Measurements from ENCODE around the gene NCS1. TPM values are rescaled to one million over a fixed set of nuclear protein-coding genes. Genes with fewer than 3 reads are reported as not detected.

NCS1 gene
- total and polyA plus RNA-seq, 9 of the 15 experiments (the other 6 are each of a cell fraction or from before 2014, with no cell fraction given), result 0.28 to 27.0 (median 9.6) TPM

DNA sequence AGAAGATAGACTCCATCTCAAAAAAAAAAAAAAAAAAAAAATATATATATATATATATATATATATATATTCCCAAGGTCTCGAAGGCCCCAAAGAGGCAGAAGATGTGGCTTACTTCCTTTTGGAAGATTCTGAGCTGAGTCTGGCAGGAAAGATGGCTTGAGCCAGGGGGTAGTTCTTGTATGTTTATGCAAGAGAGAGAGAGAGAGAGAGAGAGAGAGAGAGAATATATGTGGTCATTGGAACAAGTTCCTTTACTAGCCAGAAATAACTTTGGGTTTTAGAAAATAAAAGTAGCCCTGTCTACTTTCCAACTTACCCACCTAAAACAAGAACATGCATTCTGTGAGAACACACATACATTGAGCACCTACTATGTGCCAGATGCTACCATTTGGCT lies 17.6 kb downstream of the NCS1 start:
- peaks cover 17 to 87% of the 10 kb centered on the region in 2 experiments; a peak in 4 of 5 replicates for H3K4me1 ChIP-seq (replicated peaks in 1 of 2; ENCODE audit: control insufficient read depth in 2 of 2, insufficient read depth in 2 of 2, low read length in 2 of 2)
- H3K36me3 ChIP-seq (ENCODE audit: control insufficient read depth, insufficient read depth, low read length), result no peaks in the 10 kb centered on the region
- no peak overlapping the region for H2AFZ ChIP-seq (ENCODE audit: low read depth, low read length)
- TF ChIP-seq ZKSCAN1 (IDR thresholded peaks at IDR 0.05; ENCODE audit: low read depth, low read length), result peak; percentile 84
- TF ChIP-seq BCOR (IDR thresholded peaks at IDR 0.05), result no peak
- no TSS peak for BruUV-seq (replicated peaks)
- DNase-seq (ENCODE audit: extremely low read depth in 1 of 4, low spot score in 3 of 4) (no peak), ATAC-seq (no peak), FAIRE-seq (no peak)
- ChIA-PET CTCF (ENCODE audit: low intra/inter-chr PET ratio) (no interaction called here), POLR2A (no interaction called here)
- in situ Hi-C loops (cut with MboI) (no loop called here), intact Hi-C loops (cut with micrococcal nuclease) (no loop called here)
- H3K79me2 ChIP-seq (ENCODE audit: control insufficient read depth, insufficient read depth, low read length), result peaks cover 33% of the 10 kb centered on the region
- no peaks in the 10 kb centered on the region for H3K27me3 ChIP-seq (ENCODE audit: control insufficient read depth in 2 of 2, insufficient read depth in 2 of 2, low read length in 2 of 2)
- no peaks in the 10 kb centered on the region for H3K9me1 ChIP-seq (ENCODE audit: control insufficient read depth, insufficient read depth, low read length)
- H3K9ac ChIP-seq (ENCODE audit: insufficient read depth in 1 of 2, low read depth in 2 of 2, low read length in 2 of 2), result no peak overlapping the region
- H3K4me3 ChIP-seq, result no peak overlapping the region
- H3K27ac ChIP-seq (ENCODE audit: extremely low read depth, low read depth, low read length), result no peak overlapping the region
- no CpG with 5 or more reads among the region's 1 CpG for WGBS (ENCODE audit: insufficient coverage, low coverage, missing lambda C conversion rate)
- H3K9me3 ChIP-seq (replicated peaks; ENCODE audit: control insufficient read depth, insufficient read depth, low read depth, low read length), result no peaks in the 10 kb centered on the region
- H4K20me1 ChIP-seq (replicated peaks; ENCODE audit: control insufficient read depth, insufficient read depth, low read length), result peaks cover 9% of the 10 kb centered on the region
- H3K4me2 ChIP-seq (ENCODE audit: insufficient read depth, low read length), result no peak overlapping the region

GRCh38 chr9:130191068-130191748 lies 19.0 kb downstream of the NCS1 start:
- DNase-seq (ENCODE audit: extremely low read depth in 1 of 4, low spot score in 3 of 4) (no peak), ATAC-seq (no peak), FAIRE-seq (no peak)
- Histone ChIP-seq H3K9me3 (replicated peaks; ENCODE audit: control insufficient read depth, insufficient read depth, low read depth, low read length) (no peaks in the 10 kb centered on the region), H3K79me2 (ENCODE audit: control insufficient read depth, insufficient read depth, low read length) (peaks cover 24% of the 10 kb centered on the region), H3K36me3 (ENCODE audit: control insufficient read depth, insufficient read depth, low read length) (no peaks in the 10 kb centered on the region), H3K9ac (ENCODE audit: insufficient read depth in 1 of 2, low read depth in 2 of 2, low read length in 2 of 2) (peak overlapping the region in 1 of 2 experiments; percentile 71; a peak in 2 of 4 replicates), H3K9me1 (ENCODE audit: control insufficient read depth, insufficient read depth, low read length) (no peaks in the 10 kb centered on the region), H4K20me1 (replicated peaks; ENCODE audit: control insufficient read depth, insufficient read depth, low read length) (peaks cover 16% of the 10 kb centered on the region), H3K27ac (ENCODE audit: extremely low read depth, low read depth, low read length) (no peak overlapping the region), H3K4me3 (no peak overlapping the region), H3K27me3 (ENCODE audit: control insufficient read depth in 2 of 2, insufficient read depth in 2 of 2, low read length in 2 of 2) (no peaks in the 10 kb centered on the region), H3K4me2 (ENCODE audit: insufficient read depth, low read length) (no peak overlapping the region), H2AFZ (ENCODE audit: low read depth, low read length) (no peak overlapping the region), H3K4me1 (replicated peaks in 1 of 2; ENCODE audit: control insufficient read depth in 2 of 2, insufficient read depth in 2 of 2, low read length in 2 of 2) (peaks cover 22 to 81% of the 10 kb centered on the region in 2 experiments; a peak in 4 of 5 replicates)
- 82% methylated on average over 23 of the region's 26 CpGs for whole genome bisulfite sequencing (ENCODE audit: insufficient coverage, low coverage, missing lambda C conversion rate)
- in situ Hi-C loops (cut with MboI) (no loop called here), intact Hi-C loops (cut with micrococcal nuclease) (no loop called here)
- no TSS peak for BruUV-seq (replicated peaks)
- CTCF ChIA-PET (ENCODE audit: low intra/inter-chr PET ratio), result no interaction called here
- POLR2A ChIA-PET, result no interaction called here
- TF ChIP-seq TCF3 (CRISPR knock-in tag; IDR thresholded peaks at IDR 0.05), result no peak
- TF ChIP-seq ZNF583 (CRISPR knock-in tag; IDR thresholded peaks at IDR 0.05), result no peak
- TF ChIP-seq FOXP1 (CRISPR knock-in tag; IDR thresholded peaks at IDR 0.05), result no peak
- TF ChIP-seq, protein P1, sequence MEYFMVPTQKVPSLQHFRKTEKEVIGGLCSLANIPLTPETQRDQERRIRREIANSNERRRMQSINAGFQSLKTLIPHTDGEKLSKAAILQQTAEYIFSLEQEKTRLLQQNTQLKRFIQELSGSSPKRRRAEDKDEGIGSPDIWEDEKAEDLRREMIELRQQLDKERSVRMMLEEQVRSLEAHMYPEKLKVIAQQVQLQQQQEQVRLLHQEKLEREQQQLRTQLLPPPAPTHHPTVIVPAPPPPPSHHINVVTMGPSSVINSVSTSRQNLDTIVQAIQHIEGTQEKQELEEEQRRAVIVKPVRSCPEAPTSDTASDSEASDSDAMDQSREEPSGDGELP (CRISPR knock-in tag; IDR thresholded peaks at IDR 0.05; ENCODE audit: borderline replicate concordance), result no peak
- no peak for TF ChIP-seq SRSF9 (IDR thresholded peaks at IDR 0.05; ENCODE audit: borderline replicate concordance, low read depth, low read length)
- no peak for TF ChIP-seq RBFOX2 (IDR thresholded peaks at IDR 0.05; ENCODE audit: low read depth, low read length)
- no peak for TF ChIP-seq NEUROD1 (IDR thresholded peaks at IDR 0.05; ENCODE audit: borderline replicate concordance, low read depth, low read length, partially characterized antibody)
- no peak for TF ChIP-seq GTF3C2 (IDR thresholded peaks at IDR 0.05; ENCODE audit: borderline replicate concordance, extremely low read depth, insufficient read length)
- TF ChIP-seq WHSC1 (IDR thresholded peaks at IDR 0.05; ENCODE audit: low read length), result no peak
- TF ChIP-seq ZNF311 (CRISPR knock-in tag; IDR thresholded peaks at IDR 0.05), result no peak
- no peak for TF ChIP-seq CCNT2 (IDR thresholded peaks at IDR 0.05; ENCODE audit: borderline replicate concordance, extremely low read depth, insufficient read length, low read depth, low read length)

Measured in K562 (cell line).